ENCODE results near the gene SPINT2. TPM values are rescaled to one million over a fixed set of nuclear protein-coding genes. Genes with fewer than 3 reads are reported as not detected.

The SPINT2 gene
- total RNA-seq, 1 donor from 2014 or later = 1.6 TPM

DNA sequence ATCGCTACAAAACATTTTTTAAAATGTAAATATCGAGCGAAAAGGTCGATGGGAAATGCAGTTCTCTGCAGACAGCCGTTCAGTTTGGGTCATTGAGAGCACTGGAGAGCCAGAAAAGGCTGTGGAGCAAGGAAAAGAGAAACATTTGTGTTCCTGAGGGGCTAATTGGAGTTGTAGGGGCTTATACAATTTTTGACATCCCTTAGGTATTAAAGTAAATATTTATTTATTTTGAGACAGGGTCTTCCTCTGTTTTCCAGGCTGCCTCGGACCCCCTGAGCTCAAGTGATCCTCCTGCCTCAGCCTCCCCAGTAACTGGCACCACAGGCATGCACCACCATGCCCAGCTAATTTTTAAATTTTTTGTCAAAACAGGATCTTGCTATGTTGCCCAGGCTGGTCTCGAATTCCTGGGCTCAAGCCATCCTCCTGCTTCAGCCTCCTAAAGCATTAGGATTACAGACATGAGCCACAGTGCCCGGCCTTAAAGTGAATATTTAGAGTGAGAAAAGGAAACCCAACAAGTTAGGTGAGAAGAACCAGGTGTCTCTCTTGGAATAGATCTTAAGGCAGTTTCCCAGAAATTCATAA is 52.2 kb downstream of the SPINT2 start:
- no peaks in the 10 kb centered on the region for H3K9me3 ChIP-seq (ENCODE audit: control insufficient read depth in 3 of 3, low read length in 3 of 3)
- H3K4me3 ChIP-seq (ENCODE audit: low read length in 3 of 3) = peak overlapping the region; percentile 67 to 83 (median 70)
- H3K27ac ChIP-seq (ENCODE audit: low read depth, low read length) = peak overlapping the region; percentile 84
- peak overlapping the region; percentile 65 to 79 (median 78) for H3K9ac ChIP-seq (ENCODE audit: low read depth in 1 of 3, low read length in 3 of 3)
- no peaks in the 10 kb centered on the region for H3K36me3 ChIP-seq (ENCODE audit: control insufficient read depth in 3 of 3, insufficient read depth in 3 of 3, low read length in 3 of 3)
- H3K27me3 ChIP-seq (ENCODE audit: control insufficient read depth in 3 of 3, insufficient read depth in 3 of 3, low read length in 3 of 3) = peaks cover 0 to 18% (median 17%) of the 10 kb centered on the region in 3 donors
- H3K4me1 ChIP-seq (ENCODE audit: control insufficient read depth in 3 of 3, insufficient read depth in 3 of 3, low read length in 3 of 3) = peaks cover 18 to 24% (median 24%) of the 10 kb centered on the region in 3 donors

DNA sequence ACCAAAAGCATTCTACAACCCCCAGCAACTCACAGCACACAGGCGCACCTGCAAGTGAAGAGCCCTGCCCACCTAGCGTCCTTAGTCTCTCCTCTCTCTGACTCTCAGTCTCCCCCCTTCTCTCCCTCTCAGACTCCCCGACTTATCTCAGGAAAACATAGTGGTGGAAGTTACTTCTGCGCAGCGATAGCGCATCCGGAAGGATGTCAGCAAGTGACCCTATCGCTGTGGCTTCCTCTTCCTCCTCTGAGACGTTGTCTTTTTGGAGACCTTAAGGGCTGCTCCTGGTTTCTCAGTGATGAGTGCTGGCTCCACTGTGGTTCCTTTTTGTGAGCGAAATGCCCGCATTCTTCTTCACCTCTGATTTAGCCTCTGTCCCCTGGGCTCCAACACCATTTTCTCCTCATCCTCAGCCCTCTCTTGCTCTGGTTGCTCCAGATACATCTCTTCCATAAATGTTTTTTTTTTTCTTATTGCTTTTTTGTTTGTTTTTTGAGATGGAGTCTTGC is 52.8 kb downstream of the SPINT2 start:
- H3K27me3 ChIP-seq (ENCODE audit: control insufficient read depth in 3 of 3, insufficient read depth in 3 of 3, low read length in 3 of 3) = peaks cover 0 to 23% (median 18%) of the 10 kb centered on the region in 3 donors
- no peak overlapping the region for H3K9ac ChIP-seq (ENCODE audit: low read depth in 1 of 3, low read length in 3 of 3)
- peak overlapping the region in 1 of 3 donors; percentile 3 for H3K4me3 ChIP-seq (ENCODE audit: low read length in 3 of 3)
- no peak overlapping the region for H3K27ac ChIP-seq (ENCODE audit: low read depth, low read length)
- H3K9me3 ChIP-seq (ENCODE audit: control insufficient read depth in 3 of 3, low read length in 3 of 3) = no peaks in the 10 kb centered on the region
- H3K36me3 ChIP-seq (ENCODE audit: control insufficient read depth in 3 of 3, insufficient read depth in 3 of 3, low read length in 3 of 3) = no peaks in the 10 kb centered on the region
- H3K4me1 ChIP-seq (ENCODE audit: control insufficient read depth in 3 of 3, insufficient read depth in 3 of 3, low read length in 3 of 3) = peaks cover 18 to 28% (median 24%) of the 10 kb centered on the region in 3 donors

DNA sequence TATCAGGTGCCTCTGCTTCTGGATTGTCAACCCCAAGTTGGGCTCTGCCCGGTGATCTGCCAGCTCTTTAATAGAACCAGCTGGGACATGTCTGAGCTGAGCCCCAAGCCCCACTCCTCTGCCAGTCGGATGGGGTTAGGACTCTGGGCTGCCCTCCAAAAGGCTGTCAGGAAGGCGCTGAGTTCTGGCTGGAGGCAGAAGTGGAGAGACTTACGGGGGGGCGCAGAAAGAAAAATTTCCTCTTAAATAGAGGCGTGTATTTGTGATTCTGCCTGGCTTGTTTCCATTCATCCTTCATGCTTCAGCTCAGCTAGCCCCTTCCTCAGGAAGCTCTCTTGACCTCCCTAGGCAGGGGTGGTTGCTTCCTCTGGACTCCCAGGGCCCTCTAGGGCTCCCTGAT is 54.3 kb downstream of the SPINT2 start:
- Histone ChIP-seq H3K9me3 (ENCODE audit: control insufficient read depth in 3 of 3, low read length in 3 of 3) (no peaks in the 10 kb centered on the region), H3K27me3 (ENCODE audit: control insufficient read depth in 3 of 3, insufficient read depth in 3 of 3, low read length in 3 of 3) (peaks cover 0 to 23% (median 18%) of the 10 kb centered on the region in 3 donors), H3K36me3 (ENCODE audit: control insufficient read depth in 3 of 3, insufficient read depth in 3 of 3, low read length in 3 of 3) (no peaks in the 10 kb centered on the region), H3K4me3 (ENCODE audit: low read length in 3 of 3) (no peak overlapping the region), H3K4me1 (ENCODE audit: control insufficient read depth in 3 of 3, insufficient read depth in 3 of 3, low read length in 3 of 3) (peaks cover 18 to 28% (median 24%) of the 10 kb centered on the region in 3 donors), H3K27ac (ENCODE audit: low read depth, low read length) (no peak overlapping the region), H3K9ac (ENCODE audit: low read depth in 1 of 3, low read length in 3 of 3) (no peak overlapping the region)

- H3K36me3 ChIP-seq (ENCODE audit: control insufficient read depth in 3 of 3, insufficient read depth in 3 of 3, low read length in 3 of 3) = no peaks in the 10 kb centered on the region
- peak within 1 kb of the TSS; percentile 51 to 72 (median 64) for H3K9ac ChIP-seq (ENCODE audit: low read depth in 1 of 3, low read length in 3 of 3)
- H3K4me1 ChIP-seq (ENCODE audit: control insufficient read depth in 3 of 3, insufficient read depth in 3 of 3, low read length in 3 of 3) = peaks cover 18 to 28% (median 24%) of the 10 kb centered on the region in 3 donors
- H3K27ac ChIP-seq (ENCODE audit: low read depth, low read length) = no peak within 1 kb of the TSS
- H3K9me3 ChIP-seq (ENCODE audit: control insufficient read depth in 3 of 3, low read length in 3 of 3) = no peaks in the 10 kb centered on the region
- H3K4me3 ChIP-seq (ENCODE audit: low read length in 3 of 3) = peak within 1 kb of the TSS; percentile 65 to 72 (median 71)
- H3K27me3 ChIP-seq (ENCODE audit: control insufficient read depth in 3 of 3, insufficient read depth in 3 of 3, low read length in 3 of 3) = peaks cover 0 to 23% (median 18%) of the 10 kb centered on the region in 3 donors
Measured at GRCh38 chr19:38319421-38320258, 55.3 kb downstream of the SPINT2 start, which contains the start of gene KCNK6. TSS of gene KCNK6 (plus strand) at chr19:38319845. CDS start at chr19:38319951, 106 bp downstream.

DNA sequence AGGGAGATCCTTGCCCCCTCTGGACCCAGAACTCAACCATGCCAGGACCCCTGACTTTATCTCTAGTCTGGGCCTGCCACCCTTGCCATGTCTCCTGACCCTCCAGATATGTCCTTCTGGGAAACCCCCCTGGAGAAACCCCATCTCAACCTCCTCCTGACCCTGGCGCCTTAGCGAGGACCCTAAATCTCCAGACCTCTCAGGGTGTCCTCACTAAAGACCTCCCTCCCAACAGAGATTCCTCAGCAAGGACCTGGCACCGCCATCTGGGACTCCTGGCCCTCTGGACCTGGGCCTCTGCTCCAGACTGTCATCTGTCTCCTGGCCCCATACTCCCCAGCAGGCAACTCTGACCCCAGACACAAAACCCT is 56.6 kb downstream of the SPINT2 start:
- H3K4me1 ChIP-seq (ENCODE audit: control insufficient read depth in 3 of 3, insufficient read depth in 3 of 3, low read length in 3 of 3) = peaks cover 12 to 22% (median 20%) of the 10 kb centered on the region in 3 donors
- no peaks in the 10 kb centered on the region for H3K36me3 ChIP-seq (ENCODE audit: control insufficient read depth in 3 of 3, insufficient read depth in 3 of 3, low read length in 3 of 3)
- no peaks in the 10 kb centered on the region for H3K9me3 ChIP-seq (ENCODE audit: control insufficient read depth in 3 of 3, low read length in 3 of 3)
- no peak overlapping the region for H3K9ac ChIP-seq (ENCODE audit: low read depth in 1 of 3, low read length in 3 of 3)
- no peak overlapping the region for H3K4me3 ChIP-seq (ENCODE audit: low read length in 3 of 3)
- H3K27ac ChIP-seq (ENCODE audit: low read depth, low read length) = no peak overlapping the region
- peaks cover 0 to 23% (median 18%) of the 10 kb centered on the region in 3 donors for H3K27me3 ChIP-seq (ENCODE audit: control insufficient read depth in 3 of 3, insufficient read depth in 3 of 3, low read length in 3 of 3)

DNA sequence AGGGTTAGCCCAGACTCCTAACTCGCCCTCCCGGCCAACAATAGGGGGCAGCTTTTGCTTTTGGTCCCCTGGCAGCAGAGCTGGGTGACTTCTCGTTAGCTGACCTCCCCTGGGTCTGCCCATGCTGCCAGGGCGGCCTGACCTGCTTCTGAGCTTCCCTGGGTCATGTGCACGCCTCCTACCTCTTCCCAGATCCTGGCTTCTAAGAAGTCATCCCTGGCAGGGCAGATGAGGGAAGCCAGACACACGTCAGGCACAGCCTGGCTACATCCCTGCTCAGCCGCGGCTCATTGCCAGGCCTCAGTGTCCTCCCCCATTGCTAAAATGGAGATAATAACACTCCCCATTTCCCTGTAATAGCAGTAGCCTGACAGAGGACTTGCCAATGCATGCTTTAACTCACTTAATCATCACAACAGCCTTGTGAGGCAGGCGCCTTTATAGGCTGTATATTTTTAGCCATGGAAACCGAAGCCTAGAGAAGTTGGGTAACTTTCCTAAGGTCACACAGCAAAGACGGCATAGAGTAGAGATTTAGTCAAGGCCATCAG is 57.3 kb downstream of the SPINT2 start:
- H3K4me3 ChIP-seq (ENCODE audit: low read length in 3 of 3) = no peak overlapping the region
- H3K9ac ChIP-seq (ENCODE audit: low read depth in 1 of 3, low read length in 3 of 3) = no peak overlapping the region
- no peaks in the 10 kb centered on the region for H3K9me3 ChIP-seq (ENCODE audit: control insufficient read depth in 3 of 3, low read length in 3 of 3)
- H3K27ac ChIP-seq (ENCODE audit: low read depth, low read length) = no peak overlapping the region
- H3K27me3 ChIP-seq (ENCODE audit: control insufficient read depth in 3 of 3, insufficient read depth in 3 of 3, low read length in 3 of 3) = peaks cover 0 to 23% (median 18%) of the 10 kb centered on the region in 3 donors
- peaks cover 0 to under 1% (median 0%) of the 10 kb centered on the region in 3 donors for H3K36me3 ChIP-seq (ENCODE audit: control insufficient read depth in 3 of 3, insufficient read depth in 3 of 3, low read length in 3 of 3)
- peaks cover 8 to 22% (median 16%) of the 10 kb centered on the region in 3 donors for H3K4me1 ChIP-seq (ENCODE audit: control insufficient read depth in 3 of 3, insufficient read depth in 3 of 3, low read length in 3 of 3)

- no peak overlapping the region for H3K27ac ChIP-seq (ENCODE audit: low read depth, low read length)
- no peak overlapping the region for H3K9ac ChIP-seq (ENCODE audit: low read depth in 1 of 3, low read length in 3 of 3)
- peaks cover 8 to 22% (median 16%) of the 10 kb centered on the region in 3 donors for H3K4me1 ChIP-seq (ENCODE audit: control insufficient read depth in 3 of 3, insufficient read depth in 3 of 3, low read length in 3 of 3)
- peaks cover 0 to 23% (median 18%) of the 10 kb centered on the region in 3 donors for H3K27me3 ChIP-seq (ENCODE audit: control insufficient read depth in 3 of 3, insufficient read depth in 3 of 3, low read length in 3 of 3)
- no peaks in the 10 kb centered on the region for H3K9me3 ChIP-seq (ENCODE audit: control insufficient read depth in 3 of 3, low read length in 3 of 3)
- H3K4me3 ChIP-seq (ENCODE audit: low read length in 3 of 3) = no peak overlapping the region
- H3K36me3 ChIP-seq (ENCODE audit: control insufficient read depth in 3 of 3, insufficient read depth in 3 of 3, low read length in 3 of 3) = peaks cover 5 to 8% (median 6%) of the 10 kb centered on the region in 3 donors
Measured at GRCh38 chr19:38323291-38323690, 58.9 kb downstream of the SPINT2 start.

DNA sequence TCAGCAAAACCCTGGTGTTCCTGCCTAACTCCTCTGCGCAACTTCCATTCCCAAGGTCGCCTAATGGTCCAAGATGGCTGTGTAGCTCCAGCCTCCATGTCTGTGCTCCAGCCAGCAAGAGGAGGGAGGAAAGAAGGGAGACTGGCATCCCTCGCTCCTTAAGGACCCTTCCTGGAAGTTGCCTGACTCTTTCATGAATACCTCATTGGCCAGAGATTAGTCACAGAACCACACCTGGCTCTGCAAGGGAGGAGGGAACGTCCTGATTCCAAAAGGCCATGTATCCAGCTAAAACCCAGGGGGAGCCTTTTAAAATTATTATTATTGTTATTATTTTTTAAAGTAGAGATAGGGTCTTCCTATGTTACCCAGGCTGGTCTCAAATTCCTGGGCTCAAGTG is 60.1 kb downstream of the SPINT2 start:
- Histone ChIP-seq H3K27ac (ENCODE audit: low read depth, low read length) (no peak overlapping the region), H3K4me1 (ENCODE audit: control insufficient read depth in 3 of 3, insufficient read depth in 3 of 3, low read length in 3 of 3) (peaks cover 2 to 17% (median 11%) of the 10 kb centered on the region in 3 donors), H3K36me3 (ENCODE audit: control insufficient read depth in 3 of 3, insufficient read depth in 3 of 3, low read length in 3 of 3) (peaks cover 5 to 8% (median 6%) of the 10 kb centered on the region in 3 donors), H3K9me3 (ENCODE audit: control insufficient read depth in 3 of 3, low read length in 3 of 3) (no peaks in the 10 kb centered on the region), H3K27me3 (ENCODE audit: control insufficient read depth in 3 of 3, insufficient read depth in 3 of 3, low read length in 3 of 3) (peaks cover 0 to 18% (median 10%) of the 10 kb centered on the region in 3 donors), H3K9ac (ENCODE audit: low read depth in 1 of 3, low read length in 3 of 3) (no peak overlapping the region), H3K4me3 (ENCODE audit: low read length in 3 of 3) (no peak overlapping the region)

DNA sequence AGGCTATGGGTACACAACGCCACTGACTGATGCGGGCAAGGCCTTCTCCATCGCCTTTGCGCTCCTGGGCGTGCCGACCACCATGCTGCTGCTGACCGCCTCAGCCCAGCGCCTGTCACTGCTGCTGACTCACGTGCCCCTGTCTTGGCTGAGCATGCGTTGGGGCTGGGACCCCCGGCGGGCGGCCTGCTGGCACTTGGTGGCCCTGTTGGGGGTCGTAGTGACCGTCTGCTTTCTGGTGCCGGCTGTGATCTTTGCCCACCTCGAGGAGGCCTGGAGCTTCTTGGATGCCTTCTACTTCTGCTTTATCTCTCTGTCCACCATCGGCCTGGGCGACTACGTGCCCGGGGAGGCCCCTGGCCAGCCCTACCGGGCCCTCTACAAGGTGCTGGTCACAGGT is 62.2 kb downstream of the SPINT2 start:
- no peak overlapping the region for H3K4me3 ChIP-seq (ENCODE audit: low read length in 3 of 3)
- H3K4me1 ChIP-seq (ENCODE audit: control insufficient read depth in 3 of 3, insufficient read depth in 3 of 3, low read length in 3 of 3) = peaks cover 0 to 3% (median 0%) of the 10 kb centered on the region in 3 donors
- H3K36me3 ChIP-seq (ENCODE audit: control insufficient read depth in 3 of 3, insufficient read depth in 3 of 3, low read length in 3 of 3) = peaks cover 5 to 8% (median 6%) of the 10 kb centered on the region in 3 donors
- H3K27ac ChIP-seq (ENCODE audit: low read depth, low read length) = no peak overlapping the region
- no peaks in the 10 kb centered on the region for H3K9me3 ChIP-seq (ENCODE audit: control insufficient read depth in 3 of 3, low read length in 3 of 3)
- no peak overlapping the region for H3K9ac ChIP-seq (ENCODE audit: low read depth in 1 of 3, low read length in 3 of 3)
- H3K27me3 ChIP-seq (ENCODE audit: control insufficient read depth in 3 of 3, insufficient read depth in 3 of 3, low read length in 3 of 3) = peaks cover 0 to 6% (median 0%) of the 10 kb centered on the region in 3 donors
